MV-4-11 (cell line): ENCODE data around the gene PRIM2.
"Not testable (repeated sequence)": the region's sequence is repeated elsewhere in the genome, so short reads cannot be mapped to it uniquely, and the experiment has no call there.

Experiments
- DNase-seq: peaks from one replicate; lab custom pipeline; 2025; lab: John Stamatoyannopoulos, UW

Gene PRIM2

GRCh38 chr6:57505251-57505650 lies 187.8 kb downstream of the PRIM2 start:
- not testable (repeated sequence) for DNase-seq

GRCh38 chr6:57510390-57510789 lies 193.0 kb downstream of the PRIM2 start:
- DNase-seq = not testable (repeated sequence)

GRCh38 chr6:57515171-57515570 lies 197.7 kb downstream of the PRIM2 start:
- not testable (repeated sequence) for DNase-seq

GRCh38 chr6:57515845-57516244 lies 198.4 kb downstream of the PRIM2 start:
- not testable (repeated sequence) for DNase-seq

GRCh38 chr6:57516776-57517175 lies 199.3 kb downstream of the PRIM2 start:
- DNase-seq = not testable (repeated sequence)

GRCh38 chr6:57519198-57519597 lies 201.8 kb downstream of the PRIM2 start:
- not testable (repeated sequence) for DNase-seq

- not testable (repeated sequence) for DNase-seq
Measured at GRCh38 chr6:57521085-57521484, 203.7 kb downstream of the PRIM2 start.

- DNase-seq = not testable (repeated sequence)
Measured at GRCh38 chr6:57523221-57523620, 205.8 kb downstream of the PRIM2 start.

GRCh38 chr6:57529755-57530154 lies 212.3 kb downstream of the PRIM2 start:
- DNase-seq = not testable (repeated sequence)

GRCh38 chr6:57532660-57533059 lies 215.2 kb downstream of the PRIM2 start:
- not testable (repeated sequence) for DNase-seq

- DNase-seq = not testable (repeated sequence)
Measured at GRCh38 chr6:57535121-57535520, 217.7 kb downstream of the PRIM2 start.

GRCh38 chr6:57535994-57536393 lies 218.6 kb downstream of the PRIM2 start:
- DNase-seq = peak; percentile 71

- DNase-seq = not testable (repeated sequence)
Measured at GRCh38 chr6:57537916-57538315, 220.5 kb downstream of the PRIM2 start.

- DNase-seq = not testable (repeated sequence)
Measured at GRCh38 chr6:57551961-57552360, 234.5 kb downstream of the PRIM2 start.

- not testable (repeated sequence) for DNase-seq
Measured at GRCh38 chr6:57557855-57558254, 240.4 kb downstream of the PRIM2 start.

GRCh38 chr6:57559170-57559569 lies 241.7 kb downstream of the PRIM2 start:
- DNase-seq = not testable (repeated sequence)

- DNase-seq = not testable (repeated sequence)
Measured at GRCh38 chr6:57562233-57562632, 244.8 kb downstream of the PRIM2 start.

GRCh38 chr6:57572119-57572518 lies 254.7 kb downstream of the PRIM2 start:
- not testable (repeated sequence) for DNase-seq

- not testable (repeated sequence) for DNase-seq
Measured at GRCh38 chr6:57572844-57573243, 255.4 kb downstream of the PRIM2 start.

GRCh38 chr6:57577023-57577422 lies 259.6 kb downstream of the PRIM2 start:
- DNase-seq = not testable (repeated sequence)

GRCh38 chr6:57579489-57579888 lies 262.1 kb downstream of the PRIM2 start:
- DNase-seq = not testable (repeated sequence)

GRCh38 chr6:57581586-57581985 lies 264.2 kb downstream of the PRIM2 start:
- not testable (repeated sequence) for DNase-seq

GRCh38 chr6:57601105-57601504 lies 283.7 kb downstream of the PRIM2 start:
- DNase-seq = not testable (repeated sequence)

GRCh38 chr6:57605303-57605702 lies 287.9 kb downstream of the PRIM2 start:
- not testable (repeated sequence) for DNase-seq
